ENCODE results near the gene P2RY2. TPM values are rescaled to one million over a fixed set of nuclear protein-coding genes. Genes with fewer than 3 reads are reported as not detected.

The P2RY2 gene
- total and polyA plus RNA-seq, 9 of the 15 experiments (the other 6 are each of a cell fraction or from before 2014, with no cell fraction given), result not detected

DNA sequence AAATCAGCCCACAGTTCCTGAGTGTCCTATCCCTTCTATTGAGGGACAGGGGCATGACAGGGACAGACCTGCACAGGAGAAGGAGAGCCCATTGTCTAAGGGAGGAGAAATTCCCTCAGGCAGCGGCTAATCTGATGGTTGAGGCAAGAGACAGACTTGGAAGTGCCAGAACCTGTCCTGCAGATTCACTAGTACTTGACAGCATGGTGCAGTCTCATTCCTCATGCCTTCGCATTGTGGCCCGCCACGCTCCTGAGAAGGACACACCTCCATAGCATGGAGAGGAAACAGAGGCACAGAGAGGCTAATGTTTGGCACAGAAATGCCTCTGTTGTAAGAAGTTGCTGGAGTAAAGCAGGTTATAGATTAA lies 57.3 kb downstream of the P2RY2 start:
- no peak overlapping the region for H3K27ac ChIP-seq (ENCODE audit: extremely low read depth, low read depth, low read length)
- DNase-seq (ENCODE audit: extremely low read depth in 1 of 4, low spot score in 3 of 4) (no peak), FAIRE-seq (no peak), ATAC-seq (no peak)
- peaks cover 36 to 47% of the 10 kb centered on the region in 2 experiments for H3K27me3 ChIP-seq (ENCODE audit: control insufficient read depth in 2 of 2, insufficient read depth in 2 of 2, low read length in 2 of 2)
- 9% methylated on average over 4 of the region's 4 CpGs for WGBS (ENCODE audit: insufficient coverage, low coverage, missing lambda C conversion rate)
- no peaks in the 10 kb centered on the region for H4K20me1 ChIP-seq (replicated peaks; ENCODE audit: control insufficient read depth, insufficient read depth, low read length)
- no peak overlapping the region for H3K4me2 ChIP-seq (ENCODE audit: insufficient read depth, low read length)
- in situ Hi-C loops (cut with MboI), result no loop called here
- H3K36me3 ChIP-seq (ENCODE audit: control insufficient read depth, insufficient read depth, low read length), result no peaks in the 10 kb centered on the region
- H3K79me2 ChIP-seq (ENCODE audit: control insufficient read depth, insufficient read depth, low read length), result no peaks in the 10 kb centered on the region
- no peak overlapping the region for H3K9ac ChIP-seq (ENCODE audit: insufficient read depth in 1 of 2, low read depth in 2 of 2, low read length in 2 of 2)
- H2AFZ ChIP-seq (ENCODE audit: low read depth, low read length), result no peak overlapping the region
- BruUV-seq (replicated peaks), result no TSS peak
- H3K4me1 ChIP-seq (replicated peaks in 1 of 2; ENCODE audit: control insufficient read depth in 2 of 2, insufficient read depth in 2 of 2, low read length in 2 of 2), result peaks cover 0 to 13% of the 10 kb centered on the region in 2 experiments; a peak in 3 of 5 replicates
- H3K4me3 ChIP-seq, result no peak overlapping the region
- TF ChIP-seq C11orf30 (IDR thresholded peaks at IDR 0.05; ENCODE audit: low read depth) (no peak), CEBPG (CRISPR knock-in tag; IDR thresholded peaks at IDR 0.05) (no peak), CEBPG (tag; conservative IDR thresholded peaks at IDR 0.05 in 1 of 2, IDR thresholded peaks at IDR 0.05 in 1 of 2) (no peak), SRSF3 (IDR thresholded peaks at IDR 0.05; ENCODE audit: insufficient read depth, low read length) (no peak), TSC22D4 (tag; IDR thresholded peaks at IDR 0.05) (no peak), BMI1 (IDR thresholded peaks at IDR 0.05; ENCODE audit: low read length) (no peak), ZNF830 (CRISPR knock-in tag; IDR thresholded peaks at IDR 0.05) (no peak), SETDB1 (IDR thresholded peaks at IDR 0.05; ENCODE audit: low read length) (no peak), ZSCAN29 (IDR thresholded peaks at IDR 0.05) (no peak), ZNF785 (CRISPR knock-in tag; IDR thresholded peaks at IDR 0.05) (no peak), ZNF551 (CRISPR knock-in tag; IDR thresholded peaks at IDR 0.05) (no peak), NR2C1 (IDR thresholded peaks at IDR 0.05) (no peak), NR2C1 (tag; IDR thresholded peaks at IDR 0.05) (no peak)
- TF ChIP-seq, protein P1, sequence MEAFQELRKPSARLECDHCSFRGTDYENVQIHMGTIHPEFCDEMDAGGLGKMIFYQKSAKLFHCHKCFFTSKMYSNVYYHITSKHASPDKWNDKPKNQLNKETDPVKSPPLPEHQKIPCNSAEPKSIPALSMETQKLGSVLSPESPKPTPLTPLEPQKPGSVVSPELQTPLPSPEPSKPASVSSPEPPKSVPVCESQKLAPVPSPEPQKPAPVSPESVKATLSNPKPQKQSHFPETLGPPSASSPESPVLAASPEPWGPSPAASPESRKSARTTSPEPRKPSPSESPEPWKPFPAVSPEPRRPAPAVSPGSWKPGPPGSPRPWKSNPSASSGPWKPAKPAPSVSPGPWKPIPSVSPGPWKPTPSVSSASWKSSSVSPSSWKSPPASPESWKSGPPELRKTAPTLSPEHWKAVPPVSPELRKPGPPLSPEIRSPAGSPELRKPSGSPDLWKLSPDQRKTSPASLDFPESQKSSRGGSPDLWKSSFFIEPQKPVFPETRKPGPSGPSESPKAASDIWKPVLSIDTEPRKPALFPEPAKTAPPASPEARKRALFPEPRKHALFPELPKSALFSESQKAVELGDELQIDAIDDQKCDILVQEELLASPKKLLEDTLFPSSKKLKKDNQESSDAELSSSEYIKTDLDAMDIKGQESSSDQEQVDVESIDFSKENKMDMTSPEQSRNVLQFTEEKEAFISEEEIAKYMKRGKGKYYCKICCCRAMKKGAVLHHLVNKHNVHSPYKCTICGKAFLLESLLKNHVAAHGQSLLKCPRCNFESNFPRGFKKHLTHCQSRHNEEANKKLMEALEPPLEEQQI (IDR thresholded peaks at IDR 0.05), result no peak
- TF ChIP-seq, protein P2, sequence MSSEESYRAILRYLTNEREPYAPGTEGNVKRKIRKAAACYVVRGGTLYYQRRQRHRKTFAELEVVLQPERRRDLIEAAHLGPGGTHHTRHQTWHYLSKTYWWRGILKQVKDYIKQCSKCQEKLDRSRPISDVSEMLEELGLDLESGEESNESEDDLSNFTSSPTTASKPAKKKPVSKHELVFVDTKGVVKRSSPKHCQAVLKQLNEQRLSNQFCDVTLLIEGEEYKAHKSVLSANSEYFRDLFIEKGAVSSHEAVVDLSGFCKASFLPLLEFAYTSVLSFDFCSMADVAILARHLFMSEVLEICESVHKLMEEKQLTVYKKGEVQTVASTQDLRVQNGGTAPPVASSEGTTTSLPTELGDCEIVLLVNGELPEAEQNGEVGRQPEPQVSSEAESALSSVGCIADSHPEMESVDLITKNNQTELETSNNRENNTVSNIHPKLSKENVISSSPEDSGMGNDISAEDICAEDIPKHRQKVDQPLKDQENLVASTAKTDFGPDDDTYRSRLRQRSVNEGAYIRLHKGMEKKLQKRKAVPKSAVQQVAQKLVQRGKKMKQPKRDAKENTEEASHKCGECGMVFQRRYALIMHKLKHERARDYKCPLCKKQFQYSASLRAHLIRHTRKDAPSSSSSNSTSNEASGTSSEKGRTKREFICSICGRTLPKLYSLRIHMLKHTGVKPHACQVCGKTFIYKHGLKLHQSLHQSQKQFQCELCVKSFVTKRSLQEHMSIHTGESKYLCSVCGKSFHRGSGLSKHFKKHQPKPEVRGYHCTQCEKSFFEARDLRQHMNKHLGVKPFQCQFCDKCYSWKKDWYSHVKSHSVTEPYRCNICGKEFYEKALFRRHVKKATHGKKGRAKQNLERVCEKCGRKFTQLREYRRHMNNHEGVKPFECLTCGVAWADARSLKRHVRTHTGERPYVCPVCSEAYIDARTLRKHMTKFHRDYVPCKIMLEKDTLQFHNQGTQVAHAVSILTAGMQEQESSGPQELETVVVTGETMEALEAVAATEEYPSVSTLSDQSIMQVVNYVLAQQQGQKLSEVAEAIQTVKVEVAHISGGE (CRISPR knock-in tag; IDR thresholded peaks at IDR 0.05), result no peak
- ChIA-PET CTCF (ENCODE audit: low intra/inter-chr PET ratio) (no interaction called here), POLR2A (interaction anchor here (0.6 kb wide), 1 partner anchor 8 kb away, joined by 3 read pairs; no protein-coding TSS in a partner anchor)
- H3K9me3 ChIP-seq (replicated peaks; ENCODE audit: control insufficient read depth, insufficient read depth, low read depth, low read length), result no peaks in the 10 kb centered on the region
- H3K9me1 ChIP-seq (ENCODE audit: control insufficient read depth, insufficient read depth, low read length), result no peaks in the 10 kb centered on the region
- intact Hi-C loops (cut with micrococcal nuclease), result no loop called here

All from K562 (cell line).